Upper lobe of right lung (tissue), 1 donor: ENCODE measurements around the gene MACIR. TPM values are rescaled to one million over a fixed set of nuclear protein-coding genes. Genes with fewer than 3 reads are reported as not detected.
A peak's percentile ranks its signal among the peaks of the same experiment; 100 is the strongest.

ENCODE experiments used
- ATAC-seq: fragments of 200-7000 bp; cut with Tn5 transposase; one replicate; pipeline ENCODE4 v1.9.1; 2020; ENCODE audit warnings: mild to moderate bottlenecking, moderate library complexity
- DNase-seq: peaks from one replicate; pipeline ENCODE4 v3.0.0-alpha.2; 2020
- H3K27ac ChIP-seq: fragments of 200-600 bp; one replicate; pipeline ENCODE4 v1.8.0; 2022
- H3K27me3 ChIP-seq: fragments of 200-600 bp; one replicate; pipeline ENCODE4 v1.8.0; 2022; ENCODE audit warnings: mild to moderate bottlenecking
- H3K36me3 ChIP-seq: fragments of 200-600 bp; one replicate; pipeline ENCODE4 v1.8.0; 2022
- H3K4me1 ChIP-seq: fragments of 200-600 bp; one replicate; pipeline ENCODE4 v1.8.0; 2022
- H3K4me3 ChIP-seq: fragments of 200-600 bp; one replicate; pipeline ENCODE4 v1.8.0; 2022; ENCODE audit warnings: mild to moderate bottlenecking
- H3K9me3 ChIP-seq: fragments of 200-600 bp; one replicate; pipeline ENCODE4 v1.8.0; 2022
- CTCF ChIP-seq: fragments of 200-600 bp; IDR thresholded peaks from one replicate; pipeline ENCODE4 v1.8.0; 2022; ENCODE audit warnings: antibody characterized with exemption
- intact Hi-C: fragments of 100-400 bp; cut with DNase I; formaldehyde crosslinking; loops from one replicate; pipeline ENCODE4 v1.11.0; 2022
- total RNA-seq: library from RNA; stranded (reverse); fragmentation: NEBNext Ultra II Directional; extraction: Animal tissue kit (Norgen Biotek cat#: 25700); gene quantifications from one replicate; pipeline ENCODE4 v1.2.1, GENCODE V29; 2021
- donor health status: DM: no; HTN: yes; CAD: no; lungs with severe emphysema.

MACIR gene
- total RNA-seq, 1 donor from 2014 or later: 4.2 TPM

DNA sequence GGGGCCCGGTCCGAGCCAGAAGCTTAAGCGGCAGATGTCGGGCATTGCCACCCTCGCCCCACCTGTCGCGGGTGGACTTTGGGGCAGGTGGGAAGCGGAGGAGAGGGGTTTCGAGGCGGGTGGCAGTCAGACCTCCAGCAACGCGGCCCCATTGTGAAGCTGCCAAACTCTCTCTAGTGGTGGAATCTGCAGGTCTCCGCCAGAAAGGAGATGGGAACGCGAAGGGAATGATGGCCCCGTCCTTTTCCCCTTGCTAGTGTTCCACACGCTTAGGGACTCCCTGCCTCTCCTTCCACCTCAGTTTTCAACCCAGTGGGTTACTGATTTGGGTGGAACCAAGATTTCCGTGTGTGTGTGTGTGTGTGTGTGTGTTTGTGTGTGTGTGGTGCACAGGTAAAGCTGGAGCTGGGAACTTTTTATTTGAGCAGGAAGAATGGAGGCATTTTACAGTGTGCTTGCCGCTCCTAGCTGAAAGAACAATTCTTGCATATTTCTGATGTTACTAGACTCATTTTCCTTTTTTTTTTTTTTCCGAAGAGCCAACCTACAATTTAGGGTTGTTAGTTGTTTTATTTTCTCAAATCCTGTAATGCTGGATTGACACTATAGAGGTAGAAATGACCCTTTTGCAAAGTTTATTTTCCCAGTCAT lies 1.3 kb downstream of the MACIR start:
- no peaks in the 10 kb centered on the region for H3K9me3 ChIP-seq
- peak overlapping the region; percentile 81 for H3K27ac ChIP-seq
- intact Hi-C loops: no loop called here
- no peaks in the 10 kb centered on the region for H3K27me3 ChIP-seq
- H3K4me3 ChIP-seq: peak overlapping the region; percentile 96
- ATAC-seq: no peak
- no peaks in the 10 kb centered on the region for H3K36me3 ChIP-seq
- H3K4me1 ChIP-seq: peaks cover 4% of the 10 kb centered on the region
- no peak for DNase-seq
- no peak for TF ChIP-seq CTCF

GRCh38 chr5:103260951-103261350 lies 2.4 kb downstream of the MACIR start:
- no peaks in the 10 kb centered on the region for H3K9me3 ChIP-seq
- ATAC-seq: no peak
- TF ChIP-seq CTCF: no peak
- H3K4me3 ChIP-seq: no peak overlapping the region
- H3K4me1 ChIP-seq: peaks cover 4% of the 10 kb centered on the region
- no peaks in the 10 kb centered on the region for H3K27me3 ChIP-seq
- intact Hi-C loops: no loop called here
- H3K36me3 ChIP-seq: no peaks in the 10 kb centered on the region
- no peak for DNase-seq
- no peak overlapping the region for H3K27ac ChIP-seq

DNA sequence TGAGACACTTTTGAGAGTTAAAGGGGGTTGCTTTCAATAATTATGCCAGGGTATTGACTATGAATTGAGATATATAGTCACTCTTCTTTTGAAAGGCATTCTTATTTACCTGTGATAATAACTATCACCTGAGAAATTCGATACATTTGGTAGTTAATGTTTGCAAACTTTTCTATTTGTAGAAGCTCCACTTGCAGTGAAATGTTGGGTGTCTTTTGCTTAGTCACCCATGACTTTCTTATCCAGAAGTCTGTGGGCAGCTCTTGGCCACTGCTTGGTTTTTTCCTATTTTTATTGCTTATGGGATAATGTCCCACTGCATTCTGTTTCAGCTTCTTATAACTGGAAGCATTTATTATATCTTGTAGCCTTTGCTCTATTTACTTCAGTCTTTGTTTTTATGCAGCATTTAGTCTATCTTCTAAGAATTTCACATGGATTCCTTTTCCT lies 3.9 kb downstream of the MACIR start:
- no peak for TF ChIP-seq CTCF
- Histone ChIP-seq H3K9me3 (no peaks in the 10 kb centered on the region), H3K36me3 (no peaks in the 10 kb centered on the region), H3K4me3 (no peak overlapping the region), H3K27ac (no peak overlapping the region), H3K27me3 (no peaks in the 10 kb centered on the region), H3K4me1 (peaks cover 4% of the 10 kb centered on the region)
- DNase-seq (no peak), ATAC-seq (no peak)
- intact Hi-C loops: no loop called here

DNA sequence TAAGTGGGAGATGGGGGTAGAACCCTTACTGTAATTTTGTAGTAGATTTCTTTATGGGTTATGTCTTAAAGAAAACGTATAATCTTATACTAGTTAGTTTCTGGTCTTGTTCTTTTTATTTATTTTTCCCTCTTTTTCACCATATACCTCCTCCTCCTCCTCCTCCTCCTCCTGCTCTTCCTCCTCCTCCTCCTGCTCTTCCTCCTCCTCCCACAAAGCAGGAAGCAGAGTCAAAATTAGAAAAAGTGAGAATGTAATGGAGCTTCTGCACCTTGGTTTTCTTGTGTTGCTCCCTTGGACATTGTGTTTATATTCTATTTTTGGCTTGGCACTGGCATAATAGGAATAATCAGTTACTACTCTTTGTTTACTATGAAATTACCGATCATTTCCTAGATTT lies 4.5 kb downstream of the MACIR start:
- H3K9me3 ChIP-seq: no peaks in the 10 kb centered on the region
- DNase-seq (no peak), ATAC-seq (no peak)
- H3K4me3 ChIP-seq: no peak overlapping the region
- H3K27ac ChIP-seq: no peak overlapping the region
- intact Hi-C loops: no loop called here
- TF ChIP-seq CTCF: no peak
- no peaks in the 10 kb centered on the region for H3K4me1 ChIP-seq
- no peaks in the 10 kb centered on the region for H3K36me3 ChIP-seq
- H3K27me3 ChIP-seq: no peaks in the 10 kb centered on the region

GRCh38 chr5:103264508-103264907 lies 5.9 kb downstream of the MACIR start:
- Histone ChIP-seq H3K4me1 (no peaks in the 10 kb centered on the region), H3K4me3 (no peak overlapping the region), H3K9me3 (no peaks in the 10 kb centered on the region), H3K27me3 (no peaks in the 10 kb centered on the region), H3K36me3 (no peaks in the 10 kb centered on the region), H3K27ac (no peak overlapping the region)
- intact Hi-C loops: no loop called here
- ATAC-seq (no peak), DNase-seq (no peak)
- TF ChIP-seq CTCF: no peak

- no peaks in the 10 kb centered on the region for H3K36me3 ChIP-seq
- no peak for DNase-seq
- no peak overlapping the region for H3K4me3 ChIP-seq
- no peak for TF ChIP-seq CTCF
- no peak for ATAC-seq
- peaks cover 7% of the 10 kb centered on the region for H3K4me1 ChIP-seq
- no peak overlapping the region for H3K27ac ChIP-seq
- intact Hi-C loops: no loop called here
- no peaks in the 10 kb centered on the region for H3K9me3 ChIP-seq
- no peaks in the 10 kb centered on the region for H3K27me3 ChIP-seq
Observed at GRCh38 chr5:103270581-103270980, 12.0 kb downstream of the MACIR start.
